ENCODE results near the gene ARL5C.

GRCh38 chr17:39205112-39205526 is 39.2 kb upstream of the ARL5C start:
- TF ChIP-seq, protein P1, sequence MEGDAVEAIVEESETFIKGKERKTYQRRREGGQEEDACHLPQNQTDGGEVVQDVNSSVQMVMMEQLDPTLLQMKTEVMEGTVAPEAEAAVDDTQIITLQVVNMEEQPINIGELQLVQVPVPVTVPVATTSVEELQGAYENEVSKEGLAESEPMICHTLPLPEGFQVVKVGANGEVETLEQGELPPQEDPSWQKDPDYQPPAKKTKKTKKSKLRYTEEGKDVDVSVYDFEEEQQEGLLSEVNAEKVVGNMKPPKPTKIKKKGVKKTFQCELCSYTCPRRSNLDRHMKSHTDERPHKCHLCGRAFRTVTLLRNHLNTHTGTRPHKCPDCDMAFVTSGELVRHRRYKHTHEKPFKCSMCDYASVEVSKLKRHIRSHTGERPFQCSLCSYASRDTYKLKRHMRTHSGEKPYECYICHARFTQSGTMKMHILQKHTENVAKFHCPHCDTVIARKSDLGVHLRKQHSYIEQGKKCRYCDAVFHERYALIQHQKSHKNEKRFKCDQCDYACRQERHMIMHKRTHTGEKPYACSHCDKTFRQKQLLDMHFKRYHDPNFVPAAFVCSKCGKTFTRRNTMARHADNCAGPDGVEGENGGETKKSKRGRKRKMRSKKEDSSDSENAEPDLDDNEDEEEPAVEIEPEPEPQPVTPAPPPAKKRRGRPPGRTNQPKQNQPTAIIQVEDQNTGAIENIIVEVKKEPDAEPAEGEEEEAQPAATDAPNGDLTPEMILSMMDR (IDR thresholded peaks at IDR 0.05; ENCODE audit: poor library complexity): no peak
- TF ChIP-seq EZH2phosphoT487 (IDR thresholded peaks at IDR 0.05; ENCODE audit: low read depth, severe bottlenecking, unreplicated experiment) (no peak), EZH2 (IDR thresholded peaks at IDR 0.05; ENCODE audit: borderline replicate concordance) (no peak)
